GM19238 (cell line): Measurements from ENCODE around the gene ADAMTS17.
"Not testable (repeated sequence)": the region's sequence is repeated elsewhere in the genome, so short reads cannot be mapped to it uniquely, and the experiment has no call there.

Source experiments
- DNase-seq: peaks from one replicate; pipeline ENCODE4 v3.0.0; 2011; ENCODE audit warnings: low spot score; ENCODE audit not compliant: insufficient read length

The ADAMTS17 gene

GRCh38 chr15:99957642-99958013 lies 384.1 kb downstream of the ADAMTS17 start:
- no peak for DNase-seq

GRCh38 chr15:99956820-99957641 lies 384.7 kb downstream of the ADAMTS17 start:
- no peak for DNase-seq

- DNase-seq, result no peak
These were observed 385.6 kb downstream of the ADAMTS17 start for GRCh38 chr15:99956022-99956775.

GRCh38 chr15:99955532-99955931 lies 386.2 kb downstream of the ADAMTS17 start:
- no peak for DNase-seq

GRCh38 chr15:99955181-99955525 lies 386.6 kb downstream of the ADAMTS17 start:
- DNase-seq, result no peak

- no peak for DNase-seq
These were observed 387.2 kb downstream of the ADAMTS17 start for GRCh38 chr15:99954361-99955180.

GRCh38 chr15:99953886-99954285 lies 387.9 kb downstream of the ADAMTS17 start:
- no peak for DNase-seq

- DNase-seq, result no peak
These were observed 390.3 kb downstream of the ADAMTS17 start for GRCh38 chr15:99951511-99951910.

GRCh38 chr15:99944131-99944530 lies 397.6 kb downstream of the ADAMTS17 start:
- DNase-seq, result no peak

- no peak for DNase-seq
These were observed 398.3 kb downstream of the ADAMTS17 start for GRCh38 chr15:99943466-99943865.

- no peak for DNase-seq
These were observed 408.9 kb downstream of the ADAMTS17 start for GRCh38 chr15:99932676-99933402.

- no peak for DNase-seq
These were observed 409.8 kb downstream of the ADAMTS17 start for GRCh38 chr15:99931703-99932603.

GRCh38 chr15:99930696-99931095 lies 411.1 kb downstream of the ADAMTS17 start:
- no peak for DNase-seq

- DNase-seq, result no peak
These were observed 412.5 kb downstream of the ADAMTS17 start for GRCh38 chr15:99929266-99929665.

- peak; percentile 67 for DNase-seq
These were observed 413.3 kb downstream of the ADAMTS17 start for GRCh38 chr15:99928429-99928981.

- DNase-seq, result not testable (repeated sequence)
These were observed 415.2 kb downstream of the ADAMTS17 start for GRCh38 chr15:99926532-99926931.

- peak; percentile 31 for DNase-seq
These were observed 415.9 kb downstream of the ADAMTS17 start for GRCh38 chr15:99925661-99926461.

- DNase-seq, result no peak
These were observed 418.1 kb downstream of the ADAMTS17 start for GRCh38 chr15:99923711-99924110.
